Adrenal gland (tissue), 12 donors: ENCODE results near the gene ZNF791. TPM values are rescaled to one million over a fixed set of nuclear protein-coding genes. Genes with fewer than 3 reads are reported as not detected.

Experiments used
- DNase-seq, 7 donors: peaks; one replicate each; pipeline ENCODE4 v3.0.0-alpha.2; 2019 to 2020
- H3K27ac ChIP-seq, 5 donors: fragments of 200-600 bp; sonication (generic) in 4 of 5; 1 replicate in 3 of 5; 2 replicates in 2 of 5; pipeline versions ENCODE4 v1.5.1 to v1.8.0; 2016 to 2020; ENCODE audit warnings: mild to moderate bottlenecking in 1 of 5
- H3K27me3 ChIP-seq: fragments of 200-600 bp; 2 replicates; pipeline ENCODE4 v1.8.0; 2021
- H3K36me3 ChIP-seq, 2 donors: fragments of 200-600 bp; replicated peaks in 1 of 2; 1 replicate in 1 of 2; 2 replicates in 1 of 2; pipeline versions ENCODE4 v1.5.1 to v1.8.0; 2018 to 2022
- H3K4me1 ChIP-seq, 2 donors: fragments of 200-600 bp; replicated peaks in 1 of 2; 1 replicate in 1 of 2; 2 replicates in 1 of 2; pipeline versions ENCODE4 v1.5.1 to v1.8.0; 2018 to 2021
- H3K4me3 ChIP-seq, 4 donors: fragments of 200-600 bp; sonication (generic) in 3 of 4; one replicate each; pipeline ENCODE4 v1.5.1; 2016 to 2018
- H3K9me3 ChIP-seq, 3 donors: fragments of 200-600 bp; sonication (generic) in 1 of 3; replicated peaks in 1 of 3; 1 replicate in 2 of 3; 2 replicates in 1 of 3; pipeline versions ENCODE4 v1.5.1 to v1.8.0; 2016 to 2021
- CTCF ChIP-seq, 6 experiments: fragments of 450-650 bp in 4 of 6; fragments of 200-600 bp in 2 of 6; sonication (generic) in 1 of 6; IDR thresholded peaks; 1 replicate in 5 of 6; 2 replicates in 1 of 6; pipeline versions ENCODE4 v1.5.1 to v1.8.0; 2016 to 2021; ENCODE audit warnings: antibody characterized with exemption in 6 of 6, mild to moderate bottlenecking in 2 of 6, moderate library complexity in 1 of 6
- POLR2A ChIP-seq, 2 donors: fragments of 450-650 bp; IDR thresholded peaks; one replicate each; pipeline ENCODE4 v1.6.1; 2017; ENCODE audit warnings: antibody characterized with exemption in 2 of 2, mild to moderate bottlenecking in 2 of 2, moderate library complexity in 1 of 2
- WGBS, 4 donors: extraction: QIAGEN DNeasy Blood & Tissue Kit in 2 of 4; methylation state at CpG; one replicate each; pipeline versions ENCODE4 v1.1.5 to v1.1.7; 2013 to 2017; 5-methylcytosine and 5-hydroxymethylcytosine counted together
- intact Hi-C, 2 donors: fragments of 100-400 bp; cut with DNase I; formaldehyde crosslinking; loops; one replicate each; pipeline versions ENCODE4 v1.14.1 to v1.15.0; 2022 to 2023
- polyA plus RNA-seq, 3 donors: library from polyadenylated mRNA; stranded (reverse); fragments of 200-250 nt in 2 of 3; fragments of 350-450 nt in 1 of 3; fragmentation: Illumina TruSeq in 1 of 3; extraction: RNeasy Lipid Tissue Mini Kit (QIAGEN cat#74804) in 1 of 3; gene quantifications; one replicate each; pipeline ENCODE4 v1.2.3, GENCODE V29; 2013 to 2014
- total RNA-seq, 9 donors: library from RNA; depleted of rRNA in 4 of 9; stranded (reverse); fragments of >200 nt in 4 of 9; fragments of 120-200 nt in 1 of 9; fragmentation: NEBNext Ultra II Directional in 1 of 9; extraction: Animal tissue kit (Norgen Biotek cat#: 25700) in 1 of 9; gene quantifications; one replicate each; pipeline versions ENCODE4 v1.1.0 to v1.2.4, GENCODE V29; 2013 to 2023
- donor health status: healthy with polysubstance abuse.
- donor health status: Bipolar disorder and iron deficiency.
- donor health status: DM: yes; HTN: yes; CAD: no.
- donor health status: DM: no; HTN: no; CAD: no.
- donor health status: DM: no; HTN: no; CAD: no.
- donor health status: DM: yes; HTN: yes; CAD: no.

The ZNF791 gene
- total and polyA plus RNA-seq, 12 donors, result 6.0 to 33.4 (median 17.0) TPM

DNA sequence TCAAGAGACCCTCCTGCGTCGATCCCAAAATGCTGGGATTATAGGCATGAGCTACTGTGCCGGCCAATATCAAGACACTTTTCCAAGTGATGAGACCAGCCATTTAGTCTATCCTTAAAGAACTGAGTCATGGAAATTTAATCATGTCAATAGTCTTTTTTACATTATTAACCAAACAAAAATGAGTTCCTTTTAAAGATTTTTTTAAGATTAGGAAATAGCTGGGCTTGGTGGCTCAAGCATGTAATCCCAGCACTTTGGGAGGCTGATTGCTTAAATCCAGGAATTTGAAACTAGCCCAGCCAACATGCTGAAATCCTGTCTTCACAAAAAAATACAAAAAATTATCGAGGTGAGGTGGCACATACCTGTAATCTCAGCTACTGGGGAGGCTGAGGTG is 42.8 kb upstream of the ZNF791 start:
- H3K27me3 ChIP-seq, result no peaks in the 10 kb centered on the region
- H3K36me3 ChIP-seq, result no peaks in the 10 kb centered on the region
- no peak for TF ChIP-seq CTCF (IDR thresholded peaks at IDR 0.05)
- TF ChIP-seq POLR2A (IDR thresholded peaks at IDR 0.05), result no peak
- no peak overlapping the region for H3K27ac ChIP-seq
- intact Hi-C loops, result loop anchor here (10.0 kb wide), 2 partner anchors 107 to 277 kb away; no protein-coding TSS in a partner anchor
- H3K4me3 ChIP-seq, result no peak overlapping the region
- DNase-seq, result no peak
- WGBS, 4 donors, result 81 to 88% (median 83%) methylated on average over 4 of the region's 4 CpGs
- no peaks in the 10 kb centered on the region for H3K4me1 ChIP-seq
- no peaks in the 10 kb centered on the region for H3K9me3 ChIP-seq

GRCh38 chr19:12574036-12574435 is 36.7 kb upstream of the ZNF791 start:
- intact Hi-C loops, result no loop called here
- Histone ChIP-seq H3K27me3 (no peaks in the 10 kb centered on the region), H3K36me3 (no peaks in the 10 kb centered on the region), H3K4me1 (no peaks in the 10 kb centered on the region), H3K9me3 (no peaks in the 10 kb centered on the region), H3K4me3 (no peak overlapping the region), H3K27ac (no peak overlapping the region)
- no peak for TF ChIP-seq POLR2A (IDR thresholded peaks at IDR 0.05)
- no peak for TF ChIP-seq CTCF (IDR thresholded peaks at IDR 0.05)
- WGBS, 4 donors, result 64 to 69% (median 66%) methylated on average over 7 of the region's 7 CpGs
- no peak for DNase-seq

DNA sequence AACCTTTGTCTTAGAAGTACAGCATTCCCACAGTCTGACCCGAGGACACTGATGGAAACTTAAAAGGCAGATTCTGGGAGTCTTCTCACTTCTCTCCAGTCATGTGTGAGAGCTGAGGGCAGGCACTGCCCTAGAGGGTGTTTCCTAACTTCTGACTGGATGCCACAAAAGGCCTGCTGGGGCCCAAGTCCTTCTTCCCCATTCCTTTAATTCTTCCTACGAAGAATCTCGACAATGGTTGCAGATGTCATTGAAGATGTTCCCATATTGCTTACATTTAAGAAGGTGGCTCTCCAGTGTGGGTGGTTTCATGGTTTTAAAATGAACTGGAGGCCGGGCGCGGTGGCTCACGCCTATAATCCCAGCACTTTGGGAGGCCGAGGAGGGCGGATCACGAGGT is 32.1 kb upstream of the ZNF791 start:
- Histone ChIP-seq H3K36me3 (peaks cover 0 to 27% of the 10 kb centered on the region in 2 donors), H3K9me3 (peaks cover 0 to 14% (median 0%) of the 10 kb centered on the region in 3 donors), H3K27me3 (no peaks in the 10 kb centered on the region), H3K27ac (no peak overlapping the region), H3K4me1 (no peaks in the 10 kb centered on the region), H3K4me3 (no peak overlapping the region)
- 95 to 97% (median 97%) methylated on average over 10 of the region's 10 CpGs for WGBS, 4 donors
- DNase-seq, result no peak
- no peak for TF ChIP-seq POLR2A (IDR thresholded peaks at IDR 0.05)
- no peak for TF ChIP-seq CTCF (IDR thresholded peaks at IDR 0.05)
- intact Hi-C loops, result no loop called here

DNA sequence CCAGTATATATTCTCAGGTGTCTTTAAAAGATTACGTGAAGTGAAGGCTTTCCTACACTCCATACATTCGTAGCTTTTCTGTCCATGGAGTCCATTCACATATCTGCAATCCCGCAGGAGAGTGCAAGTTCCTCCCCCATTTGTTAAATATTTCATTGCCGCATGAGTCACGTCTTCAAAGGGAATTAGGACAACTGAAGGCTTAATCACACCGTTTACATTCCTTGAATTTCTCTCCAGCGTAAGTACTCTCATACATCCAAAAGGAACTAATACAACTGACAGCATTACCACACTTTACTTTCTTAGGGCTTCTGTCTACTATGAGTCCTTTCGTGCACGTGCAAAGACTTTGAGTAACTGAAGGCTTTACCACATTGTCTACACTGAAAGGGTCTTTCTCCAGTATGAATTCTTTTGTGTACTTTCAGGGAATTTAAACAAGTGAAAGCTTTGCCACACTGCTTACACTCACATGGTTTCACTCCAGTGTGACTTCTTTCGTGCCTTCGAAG is 30.5 kb upstream of the ZNF791 start:
- Histone ChIP-seq H3K4me3 (no peak overlapping the region), H3K27ac (no peak overlapping the region), H3K4me1 (no peaks in the 10 kb centered on the region), H3K36me3 (peaks cover 0 to 27% of the 10 kb centered on the region in 2 donors), H3K9me3 (peaks cover 0 to 14% (median 0%) of the 10 kb centered on the region in 3 donors), H3K27me3 (no peaks in the 10 kb centered on the region)
- intact Hi-C loops, result no loop called here
- DNase-seq, result no peak
- 92 to 96% (median 95%) methylated on average over 11 of the region's 11 CpGs for WGBS, 4 donors
- TF ChIP-seq POLR2A (IDR thresholded peaks at IDR 0.05) (no peak), CTCF (IDR thresholded peaks at IDR 0.05) (no peak)
